OCI-M1 (cell line): ENCODE data around the gene CASZ1.

ENCODE experiments used
- DNase-seq: peaks from one replicate; lab custom pipeline; 2025; lab: John Stamatoyannopoulos, UW

The CASZ1 gene

DNA sequence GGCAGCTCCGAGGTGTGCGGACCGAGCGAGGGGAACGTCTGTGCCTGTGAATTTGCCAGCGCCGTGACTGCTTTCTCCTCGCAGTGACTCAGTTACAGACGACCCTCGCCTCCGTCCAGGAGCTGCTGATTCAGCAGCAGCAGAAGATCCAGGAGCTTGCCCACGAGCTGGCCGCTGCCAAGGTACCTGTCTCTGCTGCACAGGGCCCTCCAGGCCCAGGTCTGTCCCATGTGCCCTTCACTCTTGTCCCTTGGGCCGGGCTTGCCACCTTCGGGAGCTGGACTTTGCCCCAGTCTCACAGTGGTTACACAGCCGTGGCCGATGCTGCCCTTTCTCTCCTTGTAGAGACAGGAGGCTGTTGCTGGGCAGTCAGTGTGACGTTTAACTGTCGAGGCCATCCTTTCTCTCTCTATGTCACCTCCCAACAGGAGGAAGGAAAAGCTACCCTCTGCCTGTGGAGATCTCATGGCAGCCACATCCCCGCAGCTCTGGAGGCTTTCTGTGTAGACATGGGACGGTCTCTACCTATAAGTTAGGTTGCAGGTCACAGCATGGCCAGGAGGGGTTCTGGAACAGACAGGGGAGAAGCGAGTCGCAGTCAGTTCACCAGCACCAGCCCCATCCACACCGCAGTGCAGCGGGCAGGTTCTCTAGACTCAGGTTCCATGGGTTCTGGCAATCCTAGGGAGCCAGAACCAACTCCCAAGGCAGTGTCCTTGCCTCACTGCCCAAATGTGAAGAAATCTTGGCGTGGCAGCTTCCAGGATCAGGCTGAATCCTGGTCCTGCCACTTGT lies 172.0 kb downstream of the CASZ1 start:
- no peak for DNase-seq

GRCh38 chr1:10623686-10624145 lies 172.7 kb downstream of the CASZ1 start:
- no peak for DNase-seq

GRCh38 chr1:10622910-10623685 lies 173.3 kb downstream of the CASZ1 start:
- DNase-seq = no peak

DNA sequence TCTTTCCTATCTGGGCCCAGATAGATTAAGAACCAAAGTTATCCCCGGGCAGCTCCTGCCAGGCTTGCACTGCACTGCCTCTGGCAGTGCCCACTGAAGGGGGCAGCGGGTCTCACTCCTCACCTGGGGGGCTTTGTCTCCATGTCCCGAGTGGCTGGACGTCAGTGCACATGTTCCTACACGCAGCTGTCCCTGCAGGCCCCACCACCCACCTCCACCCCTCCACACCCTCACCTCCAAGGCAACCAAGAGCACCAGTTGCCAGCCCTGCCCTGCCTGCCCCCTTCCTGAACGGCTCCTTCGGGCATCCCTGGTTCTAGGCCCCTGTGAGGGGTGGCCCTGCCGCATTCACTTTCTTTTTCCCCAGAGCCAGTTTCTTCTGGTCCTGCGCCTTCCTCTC lies 174.5 kb downstream of the CASZ1 start:
- DNase-seq = no peak

GRCh38 chr1:10620776-10621175 lies 175.7 kb downstream of the CASZ1 start:
- no peak for DNase-seq

- no peak for DNase-seq
These were observed 178.2 kb downstream of the CASZ1 start for GRCh38 chr1:10617931-10618885.

DNA sequence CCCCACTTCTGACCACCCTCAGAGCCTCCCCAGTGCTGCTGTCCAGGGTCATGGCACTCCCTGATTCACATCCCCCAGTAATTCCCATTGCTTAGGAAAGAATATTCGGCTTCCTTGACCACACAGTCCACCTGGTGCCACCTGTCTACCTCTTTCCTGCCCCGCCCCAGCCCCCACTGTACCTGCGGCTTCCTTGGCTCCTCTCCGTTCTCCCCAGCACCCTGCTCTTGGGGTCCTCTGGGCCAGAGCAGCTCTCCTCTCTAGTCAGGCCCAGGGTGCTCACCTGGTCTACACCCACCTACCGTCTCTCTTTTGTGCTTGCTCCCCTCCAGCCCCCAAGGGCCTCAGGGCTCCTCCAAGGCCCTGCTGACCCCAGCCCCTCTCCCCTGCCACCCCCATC lies 179.1 kb downstream of the CASZ1 start:
- no peak for DNase-seq

- no peak for DNase-seq
These were observed 179.8 kb downstream of the CASZ1 start for GRCh38 chr1:10616696-10617095.

DNA sequence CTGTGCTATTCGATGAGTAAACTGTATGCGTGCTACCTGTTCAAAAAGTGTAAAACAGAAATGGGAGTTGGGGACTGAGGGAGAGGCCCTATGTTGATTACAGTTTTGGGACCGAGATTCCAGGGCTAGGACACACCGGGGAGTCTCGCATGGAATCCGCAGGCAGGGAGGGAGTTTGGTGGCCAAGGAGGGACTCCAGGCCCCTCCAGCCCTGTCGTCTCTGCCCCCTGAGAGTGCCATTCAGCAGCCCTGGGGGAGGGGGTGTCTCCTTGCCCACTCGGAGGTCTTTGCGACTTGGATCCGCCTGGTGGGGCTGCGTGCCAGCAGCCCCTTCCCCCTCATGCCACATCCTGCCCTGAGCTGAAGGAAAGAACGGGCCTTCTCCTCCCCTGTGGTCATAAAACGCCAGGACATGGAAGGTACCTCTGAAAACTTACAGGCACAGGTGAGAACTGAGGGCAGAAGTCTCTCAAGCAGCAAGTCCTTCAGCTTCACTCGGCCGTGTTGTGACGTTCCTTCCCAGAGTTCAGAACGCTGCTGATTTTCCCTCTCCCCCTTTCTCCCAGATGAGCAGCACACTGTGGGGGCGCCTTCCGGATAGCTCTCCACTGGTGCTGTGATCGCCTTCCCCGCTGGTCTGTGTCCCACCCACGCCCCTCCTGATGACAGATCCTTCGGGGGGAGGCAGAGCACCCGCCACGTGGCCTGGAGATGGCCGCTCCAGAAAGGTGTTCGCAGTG lies 180.3 kb downstream of the CASZ1 start:
- DNase-seq = no peak

- no peak for DNase-seq
These were observed 181.1 kb downstream of the CASZ1 start for GRCh38 chr1:10615332-10615731.

DNA sequence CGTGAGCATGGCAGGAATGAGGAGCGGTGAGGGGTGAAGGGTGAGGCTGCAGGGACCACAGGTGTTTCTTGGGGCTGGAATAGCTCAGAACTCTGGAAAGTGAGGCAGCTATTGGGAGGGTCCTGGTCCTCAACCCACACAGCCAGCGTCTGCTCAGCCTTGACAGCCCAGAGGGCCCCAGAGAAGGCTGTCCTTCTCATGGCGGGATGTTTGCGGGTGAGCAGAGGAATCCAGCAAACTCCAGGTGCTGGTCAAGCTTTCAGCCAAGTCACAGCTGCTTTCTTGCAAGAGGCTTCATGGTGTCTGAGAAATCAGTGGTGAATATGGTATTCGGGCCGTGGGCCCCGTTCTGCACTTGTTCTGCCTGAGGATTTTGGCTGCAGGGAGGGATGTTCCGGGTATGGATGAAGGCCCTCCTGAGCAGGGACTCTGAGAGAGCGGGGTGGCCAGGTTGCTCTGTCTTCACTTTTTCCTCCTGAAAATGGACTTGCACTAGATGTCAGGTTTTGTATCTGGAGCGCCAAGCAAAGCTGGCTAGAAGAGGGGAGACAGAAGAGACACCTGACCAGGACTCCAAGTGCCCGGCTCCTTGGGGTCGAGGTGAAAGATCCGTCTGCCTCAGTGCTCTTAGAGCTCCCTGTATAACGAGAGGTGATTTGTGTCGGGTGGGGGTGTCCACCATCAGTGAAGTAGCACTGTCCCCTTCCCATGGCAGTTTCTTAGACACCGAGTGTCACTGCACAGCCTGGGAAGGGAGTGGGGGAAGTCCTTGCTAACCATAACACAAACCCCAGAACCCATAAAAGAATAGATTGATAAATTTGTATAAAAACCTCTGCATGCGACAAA lies 181.8 kb downstream of the CASZ1 start:
- no peak for DNase-seq

- DNase-seq = no peak
These were observed 182.6 kb downstream of the CASZ1 start for GRCh38 chr1:10613861-10614260.

GRCh38 chr1:10613340-10613739 lies 183.1 kb downstream of the CASZ1 start:
- no peak for DNase-seq

- no peak for DNase-seq
These were observed 183.8 kb downstream of the CASZ1 start for GRCh38 chr1:10612436-10613160.

GRCh38 chr1:10610901-10611600 lies 185.4 kb downstream of the CASZ1 start:
- no peak for DNase-seq

DNA sequence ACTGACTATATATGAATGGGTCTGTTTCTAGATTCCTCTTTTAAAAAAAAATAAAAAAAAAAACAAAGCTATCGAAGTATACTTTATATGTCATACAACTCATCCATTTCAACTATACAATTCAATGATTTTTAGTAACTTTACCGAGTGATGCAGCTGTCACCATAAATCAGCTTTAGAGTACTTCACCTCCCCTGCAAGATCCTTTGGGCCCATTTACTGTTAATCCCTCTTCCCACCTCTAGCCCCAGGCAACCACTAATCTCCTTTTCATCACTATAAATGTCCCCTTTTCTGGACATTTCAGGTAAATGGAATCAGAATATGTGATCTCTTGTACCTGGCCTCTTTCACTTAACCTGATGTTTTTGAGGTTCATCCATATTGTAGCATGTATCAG lies 187.8 kb downstream of the CASZ1 start:
- DNase-seq = no peak

DNA sequence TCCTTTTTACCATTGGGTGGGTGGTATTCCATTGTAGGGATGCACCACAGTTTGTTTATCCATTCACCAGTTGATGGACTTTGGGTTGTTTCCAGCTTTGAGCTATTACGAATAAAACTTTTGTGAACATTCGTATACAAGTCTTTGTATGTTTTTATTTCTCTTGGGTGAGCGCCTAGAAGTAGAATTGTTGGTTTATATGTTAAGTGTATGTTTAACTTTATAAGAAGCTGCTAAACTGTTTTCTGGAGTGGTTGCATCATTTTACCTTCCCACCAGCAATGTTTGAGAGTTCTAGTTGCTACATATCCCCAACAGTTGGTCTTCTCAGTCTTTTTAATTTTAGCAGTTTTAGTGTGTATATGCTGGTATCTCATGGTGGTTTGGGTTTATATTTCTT lies 189.2 kb downstream of the CASZ1 start:
- DNase-seq = no peak

DNA sequence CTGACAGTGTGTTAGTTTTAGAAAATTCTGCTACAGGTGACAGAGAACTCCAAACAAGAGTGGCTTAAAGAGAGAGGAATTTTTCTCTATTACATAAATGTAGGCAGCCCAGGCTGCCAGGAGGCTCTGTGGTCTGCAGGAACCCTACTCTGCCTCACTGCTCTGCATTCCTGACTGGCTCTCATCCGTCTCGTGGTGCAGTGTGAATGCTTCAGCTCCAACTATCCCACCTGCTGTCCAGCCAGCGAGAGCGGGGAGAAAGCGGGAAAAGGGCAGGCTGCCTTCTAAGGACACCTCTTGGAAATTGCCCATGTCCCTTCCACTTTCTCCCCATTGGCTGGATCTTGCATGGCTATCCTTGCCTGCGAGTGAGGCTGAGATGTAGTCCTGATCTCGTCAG lies 190.4 kb downstream of the CASZ1 start:
- DNase-seq = no peak

DNA sequence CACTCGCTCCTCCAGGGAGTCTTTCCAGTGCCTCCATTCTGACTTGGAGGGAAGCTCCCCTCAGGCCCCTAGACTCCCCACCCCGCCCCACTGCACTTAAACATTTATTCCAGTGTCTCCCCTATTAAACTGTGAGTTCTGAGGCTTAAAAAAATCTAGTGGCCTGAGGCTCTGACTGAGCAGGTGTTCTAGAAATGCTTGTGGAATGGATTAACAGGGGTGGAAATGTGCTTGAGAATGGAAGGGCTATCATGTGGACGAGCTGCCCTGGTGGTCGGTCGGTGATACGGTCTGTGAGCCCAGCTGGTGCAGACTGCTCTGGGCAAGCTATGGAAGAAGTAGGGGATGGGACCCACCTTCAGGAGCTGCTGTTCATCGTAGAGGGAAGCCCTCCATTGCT lies 191.5 kb downstream of the CASZ1 start:
- DNase-seq = no peak
